K562 (cell line): ENCODE measurements around the gene SH3BGRL3. TPM values are rescaled to one million over a fixed set of nuclear protein-coding genes. Genes with fewer than 3 reads are reported as not detected.

Experiments used
- ARID2 ChIP-seq: fragments of 450-650 bp; IDR thresholded peaks from 2 replicates; pipeline ENCODE4 v1.6.1; 2017; ENCODE audit warnings: antibody characterized with exemption, mild to moderate bottlenecking
- CBX2 ChIP-seq: fragments of 200-600 bp; sonication (generic); IDR thresholded peaks from one replicate; pipeline ENCODE4 v1.6.1; 2012; ENCODE audit warnings: mild to moderate bottlenecking, low read length, inconsistent platforms; ENCODE audit not compliant: insufficient read depth, poor library complexity, severe bottlenecking
- ELF4 ChIP-seq: fragments of 450-650 bp; formaldehyde crosslinking; IDR thresholded peaks from 2 replicates; pipeline ENCODE4 v1.4.0; 2022; ENCODE audit warnings: missing genetic modification characterization
- FOXA3 ChIP-seq, 2 experiments: fragments of 450-650 bp in 1 of 2; sonication (generic) in 1 of 2; formaldehyde crosslinking; IDR thresholded peaks in 1 of 2; conservative IDR thresholded peaks in 1 of 2; 2 replicates each; pipeline versions ENCODE4 v1.4.0 to v1.8.0; 2020 to 2022; ENCODE audit warnings: mild to moderate bottlenecking in 2 of 2, missing genetic modification reagents in 1 of 2
- FUS ChIP-seq: fragments of 200-400 bp; formaldehyde crosslinking; optimal IDR thresholded peaks from 2 replicates; pipeline ENCODE3; 2017; ENCODE audit warnings: low read depth, low read length
- HDAC2 ChIP-seq: fragments of 450-650 bp; IDR thresholded peaks from 2 replicates; pipeline ENCODE4 v1.6.1; 2016; ENCODE audit warnings: mild to moderate bottlenecking
- MAFF ChIP-seq: IDR thresholded peaks from 2 replicates; pipeline ENCODE4 v1.6.1; 2012; ENCODE audit warnings: low read length, improper control_type of control experiment
- MTA1 ChIP-seq: fragments of 450-650 bp; IDR thresholded peaks from 2 replicates; pipeline ENCODE4 v1.6.1; 2017; ENCODE audit warnings: borderline replicate concordance
- NUFIP1 ChIP-seq: fragments of 450-650 bp; IDR thresholded peaks from 2 replicates; pipeline ENCODE4 v1.6.1; 2018; ENCODE audit not compliant: partially characterized antibody
- PHB ChIP-seq: fragments of 250-450 bp; sonication (Bioruptor Pico); IDR thresholded peaks from 2 replicates; pipeline ENCODE4 v1.5.0; 2021
- POLR2AphosphoS5 ChIP-seq: IDR thresholded peaks from 2 replicates; pipeline ENCODE4 v1.6.1; 2011; ENCODE audit warnings: mild to moderate bottlenecking, low read depth, low read length, moderate library complexity; ENCODE audit not compliant: control insufficient read depth, insufficient read depth
- RB1 ChIP-seq: fragments of 450-650 bp; IDR thresholded peaks from 2 replicates; pipeline ENCODE4 v1.6.1; 2017; ENCODE audit warnings: low read depth, mild to moderate bottlenecking
- SIN3B ChIP-seq: fragments of 450-650 bp; IDR thresholded peaks from 2 replicates; pipeline ENCODE4 v1.6.1; 2017; ENCODE audit warnings: low read depth, mild to moderate bottlenecking, moderate library complexity
- STAT5A ChIP-seq: IDR thresholded peaks from 2 replicates; pipeline ENCODE4 v1.6.1; 2012; ENCODE audit warnings: low read length, inconsistent platforms, borderline replicate concordance
- TCF3 ChIP-seq: sonication (generic); formaldehyde crosslinking; IDR thresholded peaks from 2 replicates; pipeline ENCODE4 v1.4.0; 2020; ENCODE audit warnings: mild to moderate bottlenecking, missing genetic modification reagents
- ZFP30 ChIP-seq: fragments of 250-450 bp; sonication (Bioruptor Pico); IDR thresholded peaks from 2 replicates; pipeline ENCODE4 v1.8.0; 2022; ENCODE audit warnings: moderate library complexity, mild to moderate bottlenecking, inconsistent platforms, borderline replicate concordance
- ZNF586 ChIP-seq: fragments of 450-650 bp; formaldehyde crosslinking; conservative IDR thresholded peaks from 2 replicates; pipeline ENCODE4 v1.4.0; 2020; ENCODE audit warnings: mild to moderate bottlenecking, moderate library complexity
- ZNF76 ChIP-seq: fragments of 250-450 bp; sonication (Bioruptor Pico); IDR thresholded peaks from 2 replicates; pipeline ENCODE4 v1.4.0; 2020; ENCODE audit warnings: mild to moderate bottlenecking, moderate library complexity, borderline replicate concordance
- ZNF778 ChIP-seq: fragments of 450-650 bp; formaldehyde crosslinking; IDR thresholded peaks from 2 replicates; pipeline ENCODE4 v1.4.0; 2020; ENCODE audit warnings: mild to moderate bottlenecking, moderate library complexity
- polyA plus RNA-seq, 8 experiments: library from polyadenylated mRNA; depleted of rRNA in 4 of 8; stranded (reverse) in 5 of 8; unstranded in 3 of 8; fragments of >200 nt; fragmentation: Nextera tagmentation in 2 of 8; fragmentation: Illumina TruSeq in 1 of 8; extraction: Ambion mirVana in 2 of 8; extraction: Trizol in 1 of 8; gene quantifications; 2 replicates each; pipeline versions ENCODE4 v1.2.1 to v1.2.3, GENCODE V29; 2011 to 2014; ENCODE audit warnings: inconsistent platforms in 1 of 8, missing spikeins in 1 of 8
- total RNA-seq, 7 experiments: library from RNA; depleted of rRNA in 6 of 7; stranded (reverse); fragments of >200 nt in 6 of 7; fragmentation: Illumina TruSeq in 2 of 7; extraction: Trizol in 2 of 7; gene quantifications; 2 replicates each; pipeline versions ENCODE4 v1.2.1 to v1.2.3, GENCODE V29; 2011 to 2021; ENCODE audit warnings: low replicate concordance in 1 of 7
- TF ChIP-seq, protein P1 (sequence below): sonication (generic); formaldehyde crosslinking; IDR thresholded peaks from 2 replicates; pipeline ENCODE4 v1.8.1; 2022; ENCODE audit warnings: missing genetic modification reagents
- TF ChIP-seq, protein P2 (sequence below): fragments of 450-650 bp; IDR thresholded peaks from 2 replicates; pipeline ENCODE4 v1.6.1; 2017; ENCODE audit warnings: mild to moderate bottlenecking, moderate library complexity
- TF ChIP-seq, protein P3 (sequence below): fragments of 450-650 bp; IDR thresholded peaks from 2 replicates; pipeline ENCODE4 v1.7.0; 2016; ENCODE audit warnings: borderline replicate concordance
- TF ChIP-seq, protein P4 (sequence below): fragments of 250-450 bp; sonication (Bioruptor Pico); IDR thresholded peaks from 2 replicates; pipeline ENCODE4 v1.4.0; 2020

Gene SH3BGRL3
- total and polyA plus RNA-seq, 9 of the 15 experiments (the other 6 are each of a cell fraction or from before 2014, with no cell fraction given): 30.3 to 140 (median 54.2) TPM

DNA sequence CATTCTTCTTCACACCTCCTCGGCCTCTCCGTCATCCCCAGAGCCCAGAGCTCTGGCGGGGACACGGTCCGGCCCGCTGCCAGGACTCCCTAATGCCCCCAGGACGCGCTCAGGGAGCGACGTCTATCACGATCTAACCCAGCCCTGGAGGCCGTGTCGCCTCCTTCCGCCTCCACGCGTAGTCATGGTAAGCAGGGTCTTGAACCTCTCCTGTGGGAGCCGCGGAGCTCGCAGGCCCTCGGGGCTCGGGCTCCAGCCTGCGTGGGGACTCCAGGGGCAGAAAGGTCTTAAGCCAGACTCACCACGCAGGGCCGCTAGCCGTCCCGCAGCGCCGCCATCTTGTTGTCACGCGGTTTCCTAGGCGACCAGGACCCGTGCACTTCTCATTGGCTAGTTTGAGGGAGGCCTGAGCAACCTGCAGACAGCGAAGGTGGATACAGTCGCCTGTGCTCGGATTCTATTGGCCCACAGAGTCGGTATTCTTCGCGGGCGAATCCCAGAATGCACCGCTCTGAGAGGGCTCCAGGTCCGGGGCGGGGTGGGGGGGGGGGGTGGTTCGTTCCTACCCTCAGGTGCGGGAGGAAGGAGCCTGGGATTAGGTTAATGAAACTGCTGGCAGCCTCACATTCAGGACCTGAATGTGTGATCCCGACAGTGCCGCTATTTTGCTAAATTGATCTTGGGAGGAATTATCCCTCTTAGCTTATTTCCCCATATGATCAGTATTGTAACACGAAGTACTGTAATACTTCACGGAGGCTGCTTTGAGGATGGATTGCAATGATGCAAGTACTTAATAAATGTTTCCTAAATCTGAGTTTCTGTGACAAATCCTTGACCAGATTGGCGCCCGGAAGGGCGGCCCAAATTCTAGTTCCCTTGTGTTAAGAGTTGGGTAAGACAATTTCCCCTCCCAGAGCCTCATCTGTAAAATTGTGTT, 26.7 kb downstream of the SH3BGRL3 start, which contains the start of gene UBXN11 (continued):
- TF ChIP-seq, protein P1, sequence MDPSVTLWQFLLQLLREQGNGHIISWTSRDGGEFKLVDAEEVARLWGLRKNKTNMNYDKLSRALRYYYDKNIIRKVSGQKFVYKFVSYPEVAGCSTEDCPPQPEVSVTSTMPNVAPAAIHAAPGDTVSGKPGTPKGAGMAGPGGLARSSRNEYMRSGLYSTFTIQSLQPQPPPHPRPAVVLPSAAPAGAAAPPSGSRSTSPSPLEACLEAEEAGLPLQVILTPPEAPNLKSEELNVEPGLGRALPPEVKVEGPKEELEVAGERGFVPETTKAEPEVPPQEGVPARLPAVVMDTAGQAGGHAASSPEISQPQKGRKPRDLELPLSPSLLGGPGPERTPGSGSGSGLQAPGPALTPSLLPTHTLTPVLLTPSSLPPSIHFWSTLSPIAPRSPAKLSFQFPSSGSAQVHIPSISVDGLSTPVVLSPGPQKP: no peak
- TF ChIP-seq ZFP30: no peak
- no peak; the same call in 1 of the 2 replicates for TF ChIP-seq POLR2AphosphoS5
- TF ChIP-seq PHB (CRISPR knock-in tag): no peak
- TF ChIP-seq FUS: no peak
- TF ChIP-seq, protein P2, sequence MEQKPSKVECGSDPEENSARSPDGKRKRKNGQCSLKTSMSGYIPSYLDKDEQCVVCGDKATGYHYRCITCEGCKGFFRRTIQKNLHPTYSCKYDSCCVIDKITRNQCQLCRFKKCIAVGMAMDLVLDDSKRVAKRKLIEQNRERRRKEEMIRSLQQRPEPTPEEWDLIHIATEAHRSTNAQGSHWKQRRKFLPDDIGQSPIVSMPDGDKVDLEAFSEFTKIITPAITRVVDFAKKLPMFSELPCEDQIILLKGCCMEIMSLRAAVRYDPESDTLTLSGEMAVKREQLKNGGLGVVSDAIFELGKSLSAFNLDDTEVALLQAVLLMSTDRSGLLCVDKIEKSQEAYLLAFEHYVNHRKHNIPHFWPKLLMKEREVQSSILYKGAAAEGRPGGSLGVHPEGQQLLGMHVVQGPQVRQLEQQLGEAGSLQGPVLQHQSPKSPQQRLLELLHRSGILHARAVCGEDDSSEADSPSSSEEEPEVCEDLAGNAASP: no peak
- no peak for TF ChIP-seq STAT5A
- TF ChIP-seq, protein P3, sequence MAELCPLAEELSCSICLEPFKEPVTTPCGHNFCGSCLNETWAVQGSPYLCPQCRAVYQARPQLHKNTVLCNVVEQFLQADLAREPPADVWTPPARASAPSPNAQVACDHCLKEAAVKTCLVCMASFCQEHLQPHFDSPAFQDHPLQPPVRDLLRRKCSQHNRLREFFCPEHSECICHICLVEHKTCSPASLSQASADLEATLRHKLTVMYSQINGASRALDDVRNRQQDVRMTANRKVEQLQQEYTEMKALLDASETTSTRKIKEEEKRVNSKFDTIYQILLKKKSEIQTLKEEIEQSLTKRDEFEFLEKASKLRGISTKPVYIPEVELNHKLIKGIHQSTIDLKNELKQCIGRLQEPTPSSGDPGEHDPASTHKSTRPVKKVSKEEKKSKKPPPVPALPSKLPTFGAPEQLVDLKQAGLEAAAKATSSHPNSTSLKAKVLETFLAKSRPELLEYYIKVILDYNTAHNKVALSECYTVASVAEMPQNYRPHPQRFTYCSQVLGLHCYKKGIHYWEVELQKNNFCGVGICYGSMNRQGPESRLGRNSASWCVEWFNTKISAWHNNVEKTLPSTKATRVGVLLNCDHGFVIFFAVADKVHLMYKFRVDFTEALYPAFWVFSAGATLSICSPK: no peak
- TF ChIP-seq MTA1: no peak
- TF ChIP-seq NUFIP1: no peak
- TF ChIP-seq SIN3B: peak; percentile 94
- no peak for TF ChIP-seq ARID2
- no peak for TF ChIP-seq ZNF778 (CRISPR knock-in tag)
- TF ChIP-seq CBX2: no peak
- peak; percentile 62 for TF ChIP-seq RB1
- no peak; the same call in 1 of the 2 replicates for TF ChIP-seq HDAC2
- TF ChIP-seq, protein P4, sequence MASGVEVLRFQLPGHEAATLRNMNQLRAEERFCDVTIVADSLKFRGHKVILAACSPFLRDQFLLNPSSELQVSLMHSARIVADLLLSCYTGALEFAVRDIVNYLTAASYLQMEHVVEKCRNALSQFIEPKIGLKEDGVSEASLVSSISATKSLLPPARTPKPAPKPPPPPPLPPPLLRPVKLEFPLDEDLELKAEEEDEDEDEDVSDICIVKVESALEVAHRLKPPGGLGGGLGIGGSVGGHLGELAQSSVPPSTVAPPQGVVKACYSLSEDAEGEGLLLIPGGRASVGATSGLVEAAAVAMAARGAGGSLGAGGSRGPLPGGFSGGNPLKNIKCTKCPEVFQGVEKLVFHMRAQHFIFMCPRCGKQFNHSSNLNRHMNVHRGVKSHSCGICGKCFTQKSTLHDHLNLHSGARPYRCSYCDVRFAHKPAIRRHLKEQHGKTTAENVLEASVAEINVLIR: no peak
- no peak for TF ChIP-seq FOXA3 (CRISPR knock-in tag; conservative IDR thresholded peaks at IDR 0.05 in 1 of 2, IDR thresholded peaks at IDR 0.05 in 1 of 2)
- TF ChIP-seq ZNF586 (CRISPR knock-in tag): no peak
- TF ChIP-seq ELF4 (CRISPR knock-in tag): no peak
- TF ChIP-seq ZNF76 (CRISPR knock-in tag): no peak
- no peak for TF ChIP-seq MAFF
- no peak for TF ChIP-seq TCF3 (CRISPR knock-in tag)
